Stimulated activated CD8-positive, alpha-beta memory T cell treated with anti-CD3 and anti-CD28 coated beads, Interleukin-4, amount 100 ng/mL, for 24 hours (primary cell): Measurements from ENCODE around the gene PPP2R1B.
"Not testable (repeated sequence)": the region's sequence is repeated elsewhere in the genome, so short reads cannot be mapped to it uniquely, and the experiment has no call there.

Experiments used
- DNase-seq: peaks from one replicate; pipeline ENCODE4 v3.0.0-alpha.2; 2020; ENCODE audit warnings: low read depth

Gene PPP2R1B

GRCh38 chr11:111765984-111766833, at the start of gene PPP2R1B:
Gene PPP2R1B (minus strand): TSS chr11:111766389. CDS start chr11:111766361, 28 bp downstream.
- DNase-seq: peak; percentile 59

- DNase-seq: no peak
Observed at GRCh38 chr11:111815489-111815888, 49.3 kb upstream of the PPP2R1B start.

- no peak for DNase-seq
Observed at GRCh38 chr11:111814557-111815320, 48.5 kb upstream of the PPP2R1B start.

GRCh38 chr11:111814106-111814505, 47.9 kb upstream of the PPP2R1B start:
- no peak for DNase-seq

GRCh38 chr11:111812211-111812610, 46.0 kb upstream of the PPP2R1B start:
- no peak for DNase-seq

GRCh38 chr11:111811445-111811844, 45.3 kb upstream of the PPP2R1B start:
- DNase-seq: no peak

- DNase-seq: no peak
Observed at GRCh38 chr11:111808834-111809233, 42.6 kb upstream of the PPP2R1B start.

GRCh38 chr11:111808063-111808588, 41.9 kb upstream of the PPP2R1B start:
- DNase-seq: no peak

GRCh38 chr11:111807076-111807475, 40.9 kb upstream of the PPP2R1B start:
- no peak for DNase-seq

- no peak for DNase-seq
Observed at GRCh38 chr11:111801135-111801534, 34.9 kb upstream of the PPP2R1B start.

- DNase-seq: no peak
Observed at GRCh38 chr11:111798279-111798678, 32.1 kb upstream of the PPP2R1B start.

GRCh38 chr11:111797145-111797581, 31.0 kb upstream of the PPP2R1B start:
- DNase-seq: no peak

- DNase-seq: no peak
Observed at GRCh38 chr11:111796696-111797095, 30.5 kb upstream of the PPP2R1B start.

- DNase-seq: no peak
Observed at GRCh38 chr11:111795334-111795985, 29.3 kb upstream of the PPP2R1B start.

- no peak for DNase-seq
Observed at GRCh38 chr11:111793863-111794262, 27.7 kb upstream of the PPP2R1B start.

GRCh38 chr11:111792955-111793500, 26.8 kb upstream of the PPP2R1B start:
- DNase-seq: no peak

GRCh38 chr11:111792314-111792713, 26.1 kb upstream of the PPP2R1B start:
- no peak for DNase-seq

GRCh38 chr11:111788464-111788863, 22.3 kb upstream of the PPP2R1B start:
- no peak for DNase-seq

- no peak for DNase-seq
Observed at GRCh38 chr11:111788051-111788450, 21.9 kb upstream of the PPP2R1B start.

GRCh38 chr11:111785886-111786412, 19.8 kb upstream of the PPP2R1B start:
- DNase-seq: no peak

- no peak for DNase-seq
Observed at GRCh38 chr11:111785076-111785475, 18.9 kb upstream of the PPP2R1B start.

- DNase-seq: not testable (repeated sequence)
Observed at GRCh38 chr11:111784311-111784710, 18.1 kb upstream of the PPP2R1B start.
